KOPT-K1 (cell line): ENCODE measurements around the gene RPS3.
"Not testable (repeated sequence)": the region's sequence is repeated elsewhere in the genome, so short reads cannot be mapped to it uniquely, and the experiment has no call there.

ENCODE experiments used
- H3K27ac ChIP-seq: fragments of 200-600 bp; sonication (generic); 2 replicates; pipeline ENCODE4 v1.5.1; 2016; ENCODE audit warnings: antibody characterized with exemption, mild to moderate bottlenecking, low read depth, low read length; ENCODE audit not compliant: poor library complexity, severe bottlenecking
- H3K36me3 ChIP-seq: fragments of 200-600 bp; sonication (generic); 2 replicates; pipeline ENCODE4 v1.5.1; 2017; ENCODE audit warnings: antibody characterized with exemption, mild to moderate bottlenecking, low read length, moderate library complexity; ENCODE audit not compliant: insufficient read depth
- H3K9me3 ChIP-seq: fragments of 200-600 bp; sonication (generic); 2 replicates; pipeline ENCODE4 v1.5.1; 2017; ENCODE audit warnings: antibody characterized with exemption, low read length, mild to moderate bottlenecking; ENCODE audit not compliant: insufficient read depth, poor library complexity, severe bottlenecking

RPS3 gene

DNA sequence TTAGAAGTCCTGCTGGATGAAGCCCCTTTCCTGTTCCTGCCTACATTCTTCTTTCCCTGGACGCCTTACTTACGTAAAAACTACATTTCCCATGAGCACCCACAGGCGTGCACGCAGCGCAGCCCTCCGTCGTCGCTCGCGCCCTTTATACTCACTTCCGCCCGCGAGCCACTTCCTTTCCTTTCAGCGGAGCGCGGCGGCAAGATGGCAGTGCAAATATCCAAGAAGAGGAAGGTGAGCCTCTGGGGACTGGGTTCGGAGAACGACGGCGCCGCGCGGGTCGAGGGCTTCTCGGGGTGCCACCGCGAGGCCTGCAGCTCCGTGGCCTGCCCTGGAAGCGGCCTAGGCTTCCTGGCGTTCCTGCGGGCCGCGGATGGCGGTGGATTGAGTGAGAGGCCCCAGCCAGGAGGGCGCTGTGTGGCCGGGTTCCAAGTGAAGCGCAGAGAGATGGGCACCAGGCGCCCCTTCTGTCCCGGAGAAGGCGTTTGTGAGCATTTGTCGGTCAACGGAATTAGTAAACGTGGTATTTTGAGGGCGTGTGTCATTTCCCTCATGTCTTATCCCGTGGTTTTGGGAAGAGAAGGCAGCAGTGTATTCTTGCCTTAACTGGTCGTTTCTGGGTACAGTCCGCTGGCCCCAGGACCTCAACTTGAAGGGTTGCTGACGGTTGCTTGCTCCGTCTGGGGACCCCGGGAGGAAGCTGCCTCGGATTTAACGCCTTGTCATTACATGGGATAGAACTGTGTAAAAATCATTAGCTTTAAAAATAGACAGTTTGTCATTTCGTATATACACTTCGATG is at the start of gene RPS3:
RPS3 (plus strand) TSS at position 175 of the 802 bp plus-strand sequence; CDS start at position 205, 30 bp downstream.
- Histone ChIP-seq H3K36me3 (peaks cover 46% of the 10 kb centered on the region), H3K27ac (peak within 1 kb of the TSS; percentile 84), H3K9me3 (no peaks in the 10 kb centered on the region)

DNA sequence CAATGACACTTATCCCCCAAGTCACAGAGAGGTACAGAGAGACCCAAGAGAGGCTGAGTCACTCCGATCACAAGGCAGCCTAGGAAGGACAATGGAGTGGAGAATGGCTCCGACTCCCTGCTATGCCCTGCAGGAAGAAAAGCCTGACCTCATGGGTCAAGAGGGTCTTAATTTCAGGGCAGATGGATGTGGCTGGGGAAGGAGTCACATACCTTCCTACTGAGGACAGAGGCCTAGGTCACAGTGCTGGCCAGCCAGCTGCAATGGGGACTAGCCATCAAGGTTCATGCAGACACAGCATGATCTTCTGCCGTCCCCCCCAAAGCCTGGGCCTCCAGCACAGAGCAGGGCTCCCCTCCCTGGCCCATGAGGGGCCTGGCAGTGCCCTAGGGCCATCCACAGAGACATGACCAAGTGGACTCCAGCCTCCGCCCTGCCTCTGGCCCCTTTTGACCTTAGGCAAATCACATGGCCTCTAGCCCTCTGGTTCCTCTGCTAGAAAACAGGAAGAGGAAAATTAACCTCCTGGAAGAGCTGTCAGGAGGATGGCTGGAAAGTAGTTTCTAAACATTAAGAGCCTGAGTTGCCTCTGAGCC is 49.7 kb upstream of the RPS3 start:
- Histone ChIP-seq H3K9me3 (no peaks in the 10 kb centered on the region), H3K27ac (peak overlapping the region; percentile 21), H3K36me3 (no peaks in the 10 kb centered on the region)

DNA sequence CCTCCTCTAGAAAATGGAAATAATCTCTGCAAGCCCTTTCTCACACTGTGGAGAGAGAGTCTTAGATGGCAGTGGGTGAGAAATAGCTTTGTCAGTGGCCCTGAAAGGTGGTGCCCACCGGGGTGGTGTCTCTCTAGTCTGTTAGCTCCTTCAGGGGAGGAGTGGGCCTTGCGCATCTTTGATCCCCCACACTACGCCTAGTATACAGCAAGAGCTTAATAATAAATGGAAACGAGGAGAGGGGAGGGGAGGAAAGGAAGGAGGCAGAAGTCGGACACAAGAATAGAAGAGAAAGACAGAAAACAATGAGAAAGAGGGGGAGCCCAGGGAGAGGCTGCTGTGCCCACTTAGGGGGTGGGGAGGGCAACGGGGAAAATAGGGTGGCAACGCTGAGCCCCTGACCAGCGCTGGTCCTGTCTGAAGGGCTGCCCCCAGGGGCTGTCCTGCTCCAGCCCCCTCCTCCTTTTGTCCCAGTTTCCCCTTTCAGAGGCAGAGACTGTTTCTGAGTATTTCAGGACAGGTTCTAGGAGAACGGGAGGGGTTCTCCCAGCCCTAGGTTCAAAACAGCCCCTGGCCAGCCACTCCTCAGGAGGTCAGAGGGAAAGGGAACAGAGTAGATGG is 49.1 kb upstream of the RPS3 start:
- H3K9me3 ChIP-seq = no peaks in the 10 kb centered on the region
- H3K27ac ChIP-seq = peak overlapping the region; percentile 77
- H3K36me3 ChIP-seq = no peaks in the 10 kb centered on the region

DNA sequence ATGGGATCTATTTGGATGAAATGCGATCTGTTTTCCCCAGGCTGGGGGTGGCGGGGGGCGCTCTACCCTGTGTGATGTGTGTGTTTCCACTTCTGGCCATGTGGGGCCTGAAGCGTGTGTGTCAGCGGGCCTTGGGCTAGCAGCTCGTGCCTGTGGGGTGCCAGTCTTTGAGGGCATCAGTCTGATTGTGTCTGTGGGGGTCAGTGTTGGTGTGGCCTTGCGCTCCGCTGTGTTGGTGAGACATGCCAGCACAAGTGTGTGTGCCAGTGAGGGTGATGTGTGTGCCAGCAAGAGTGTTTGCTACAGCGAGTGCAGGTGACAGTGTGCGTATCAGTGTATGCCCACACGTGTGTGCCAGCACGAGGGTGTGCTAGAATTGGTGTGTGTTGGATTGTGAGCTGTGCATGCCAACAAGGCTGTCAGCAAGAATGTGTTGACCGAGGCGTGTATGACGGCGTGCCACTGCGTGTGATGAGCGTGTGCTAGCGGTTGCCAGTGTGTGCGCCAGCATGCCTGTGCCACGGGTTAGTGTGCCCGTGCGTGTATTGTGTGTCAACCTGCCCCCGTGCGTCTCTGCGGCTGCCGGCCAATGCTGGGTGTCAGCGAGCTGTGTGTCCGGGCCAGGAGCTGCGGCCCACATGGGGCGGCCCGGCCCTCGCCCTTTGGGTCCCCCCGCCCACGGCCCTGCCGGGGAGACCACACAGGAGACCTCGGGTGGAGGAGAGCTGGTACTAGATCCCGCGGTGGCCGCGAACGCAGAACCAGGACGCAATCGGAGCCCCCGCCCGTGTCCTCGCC is 48.4 kb upstream of the RPS3 start:
- Histone ChIP-seq H3K9me3 (no peaks in the 10 kb centered on the region), H3K27ac (peak overlapping the region; percentile 77), H3K36me3 (no peaks in the 10 kb centered on the region)

DNA sequence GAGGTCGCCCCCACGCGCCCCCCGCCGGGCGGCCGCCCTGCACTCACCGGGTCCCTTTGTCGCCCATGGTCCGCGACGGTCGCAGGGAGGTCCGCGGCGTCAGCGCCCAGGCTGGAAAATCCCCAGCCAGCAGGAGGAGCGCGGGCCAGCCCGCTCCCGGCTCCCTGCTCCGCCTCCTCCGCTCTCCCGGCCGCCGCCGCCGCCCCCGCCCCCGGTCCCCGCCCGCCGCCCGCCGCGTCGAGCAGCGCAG is 47.9 kb upstream of the RPS3 start, which contains the start of gene ARRB1:
ARRB1 (minus strand) TSS at position 121 of the 250 bp plus-strand sequence; CDS start at position 67, 54 bp downstream.
- H3K27ac ChIP-seq = peak within 1 kb of the TSS; percentile 77
- no peaks in the 10 kb centered on the region for H3K36me3 ChIP-seq
- H3K9me3 ChIP-seq = no peaks in the 10 kb centered on the region

DNA sequence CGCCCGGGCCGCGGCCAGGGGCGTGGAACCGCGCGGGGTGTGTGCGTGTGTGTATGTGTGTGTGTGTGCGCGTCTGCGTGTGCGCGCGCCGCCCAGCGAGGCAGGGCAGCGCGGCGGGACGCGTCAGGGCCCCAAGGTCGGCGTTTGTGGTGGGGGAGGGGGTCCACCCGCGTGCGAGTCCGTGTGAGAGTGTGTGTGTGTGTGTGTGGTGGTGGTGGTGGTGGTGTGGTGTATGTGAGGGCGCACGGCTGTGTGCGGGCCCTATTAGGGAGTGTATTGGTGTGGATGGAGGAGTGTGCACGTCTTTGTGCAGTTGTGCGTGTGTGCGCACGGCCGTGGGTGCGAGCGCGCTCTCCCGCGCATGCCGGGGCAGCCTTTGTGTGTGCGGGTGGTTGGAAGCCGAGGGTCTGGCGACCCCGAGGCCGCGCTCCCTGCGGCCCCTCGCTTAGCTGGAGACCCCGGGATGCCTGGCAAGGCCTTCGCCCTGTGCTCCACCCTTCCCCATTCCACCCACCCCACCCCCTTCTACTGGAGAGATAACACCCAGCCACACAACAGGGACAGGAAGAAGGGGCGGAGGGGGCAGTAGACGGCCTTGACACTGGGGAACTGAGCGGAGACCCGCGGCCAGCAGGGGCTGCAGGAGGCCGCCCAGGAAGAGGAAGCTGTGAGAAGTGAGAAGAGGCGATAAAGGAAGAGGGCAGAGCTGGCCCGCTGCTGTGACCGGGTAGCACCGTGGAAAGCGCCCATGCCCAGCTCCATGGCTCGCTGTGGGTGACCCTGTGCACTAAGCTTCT is 47.3 kb upstream of the RPS3 start:
- Histone ChIP-seq H3K27ac (peak overlapping the region; percentile 77), H3K9me3 (no peaks in the 10 kb centered on the region), H3K36me3 (no peaks in the 10 kb centered on the region)

DNA sequence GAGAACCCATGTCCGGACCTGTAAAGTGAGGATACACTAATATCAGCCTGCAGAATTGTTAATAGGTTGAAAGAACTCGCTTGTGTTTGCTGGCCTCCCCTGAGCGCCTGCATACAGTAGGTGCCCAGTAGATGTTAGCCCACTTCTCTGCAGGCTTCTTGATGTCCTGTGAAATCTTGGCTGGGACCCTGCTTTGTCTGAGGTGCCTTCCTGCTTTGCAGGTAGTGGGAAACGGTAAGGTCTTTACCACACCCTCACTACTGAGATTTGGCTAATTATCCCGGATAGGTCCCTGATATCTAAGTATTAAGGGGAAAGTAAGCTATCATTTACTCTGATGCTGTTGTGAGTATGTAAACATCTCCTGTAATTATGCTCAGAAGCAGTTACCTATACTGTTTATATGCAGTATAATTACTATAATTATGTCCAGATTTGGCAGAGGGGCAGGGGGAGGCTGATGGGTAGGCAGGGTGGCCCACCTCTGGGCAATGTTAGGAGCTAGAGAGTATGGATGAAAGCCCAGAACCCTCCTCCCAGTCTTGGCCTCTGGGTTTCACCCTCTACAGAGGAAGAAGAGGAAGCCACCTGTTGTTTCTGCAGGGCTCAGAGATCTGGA is 46.6 kb upstream of the RPS3 start:
- no peaks in the 10 kb centered on the region for H3K9me3 ChIP-seq
- H3K36me3 ChIP-seq = no peaks in the 10 kb centered on the region
- H3K27ac ChIP-seq = peak overlapping the region; percentile 77

DNA sequence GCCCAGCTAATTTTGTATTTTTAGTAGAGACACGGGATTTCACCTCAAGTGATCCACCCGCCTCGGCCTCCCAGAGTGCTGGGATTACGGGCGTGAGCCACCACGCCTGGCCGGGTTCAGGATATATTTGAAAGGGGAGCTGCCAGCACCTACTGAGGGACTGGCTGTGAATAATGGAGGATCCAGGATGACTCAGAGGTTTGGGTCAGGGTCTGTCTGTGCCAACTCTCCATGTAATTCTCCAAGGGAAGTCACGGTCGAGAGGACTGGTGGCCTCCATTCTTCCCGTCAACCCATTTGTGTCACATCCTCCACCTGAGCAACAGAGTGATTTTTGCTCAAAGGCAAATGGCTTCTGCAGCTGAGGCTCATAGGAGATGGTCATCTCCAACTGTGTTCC is 44.3 kb upstream of the RPS3 start:
- Histone ChIP-seq H3K27ac (no peak overlapping the region), H3K36me3 (no peaks in the 10 kb centered on the region), H3K9me3 (no peaks in the 10 kb centered on the region)

DNA sequence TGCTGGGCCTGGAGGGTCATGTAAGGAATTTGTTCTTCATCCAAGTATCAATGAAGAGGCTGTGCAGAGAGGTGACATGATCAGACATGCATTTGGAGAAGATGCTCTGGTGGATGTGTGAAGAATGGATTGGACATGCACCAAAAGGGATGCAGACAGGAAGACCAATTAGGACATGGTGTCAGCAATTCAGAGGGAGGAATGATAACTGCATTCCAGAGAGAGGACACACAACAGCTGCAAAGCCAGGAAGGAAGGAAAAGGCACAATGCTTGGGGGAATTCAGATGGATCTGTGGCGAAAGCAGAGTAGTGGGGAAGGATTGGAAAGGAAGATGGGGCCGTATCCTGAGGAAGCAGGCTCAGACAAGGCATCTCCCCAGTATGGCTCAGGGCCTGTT is 42.7 kb upstream of the RPS3 start:
- Histone ChIP-seq H3K9me3 (no peaks in the 10 kb centered on the region), H3K27ac (no peak overlapping the region), H3K36me3 (no peaks in the 10 kb centered on the region)

DNA sequence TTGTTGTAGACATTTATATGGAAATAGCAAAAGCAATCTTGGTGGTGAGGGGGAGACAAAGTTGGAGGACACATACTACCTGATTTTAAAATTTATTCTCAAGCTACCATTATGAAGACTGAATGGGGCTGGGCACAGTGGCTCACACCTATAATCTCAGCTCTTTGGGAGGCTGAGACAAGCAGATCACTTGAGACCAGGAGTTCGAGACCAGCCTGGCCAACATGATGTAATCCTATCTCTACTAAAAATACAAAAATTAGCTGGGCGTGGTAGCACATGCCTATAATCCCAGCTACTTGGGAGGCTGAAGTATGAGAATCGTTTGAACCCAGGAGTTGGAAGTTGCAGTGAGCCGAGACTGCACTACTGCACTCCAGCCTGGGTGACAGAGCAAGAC is 37.0 kb upstream of the RPS3 start:
- not testable (repeated sequence) for H3K27ac ChIP-seq, H3K36me3 ChIP-seq, H3K9me3 ChIP-seq

DNA sequence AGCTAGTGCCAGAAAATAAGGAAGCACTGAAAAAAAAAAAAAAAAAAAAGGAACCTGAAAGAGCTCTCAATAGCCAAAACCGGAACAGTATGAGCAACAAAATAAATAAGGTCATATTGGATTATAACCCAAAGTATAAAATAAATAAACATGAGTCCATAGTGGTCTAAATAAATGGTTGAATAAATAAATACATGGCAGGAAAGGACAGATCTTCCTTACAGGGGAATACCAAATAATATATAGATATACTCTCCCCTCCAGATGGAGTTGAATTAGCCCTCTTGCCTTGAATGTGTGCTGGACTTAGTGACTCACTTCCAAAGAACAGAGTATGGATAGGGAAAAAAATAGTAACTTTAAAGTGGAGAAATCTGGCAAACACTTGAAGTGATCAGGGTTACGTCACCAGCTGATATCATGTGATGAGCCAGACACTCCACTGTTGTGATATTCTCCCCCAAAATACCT is 33.6 kb upstream of the RPS3 start:
- no peak overlapping the region for H3K27ac ChIP-seq
- peaks cover 17% of the 10 kb centered on the region for H3K9me3 ChIP-seq
- no peaks in the 10 kb centered on the region for H3K36me3 ChIP-seq

DNA sequence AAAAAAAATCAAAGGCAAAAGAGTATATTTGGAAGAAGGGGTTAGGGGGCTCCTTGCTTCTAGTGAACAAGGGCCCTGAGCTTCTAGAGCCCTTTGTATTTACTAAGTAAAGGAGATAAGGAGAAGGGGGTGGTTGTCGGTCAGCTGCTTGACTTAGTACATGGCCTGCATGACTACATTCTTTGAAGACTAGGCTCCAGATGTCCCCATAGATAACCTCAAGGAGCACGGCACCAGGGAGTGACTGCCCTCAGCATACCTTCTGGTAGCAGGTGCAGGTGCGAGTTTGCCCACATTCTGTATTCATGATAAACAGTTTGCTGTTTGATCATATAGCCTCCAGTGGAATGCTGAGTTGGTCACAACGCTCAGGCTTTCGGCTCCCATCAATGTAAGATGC is 32.5 kb upstream of the RPS3 start:
- peaks cover 17% of the 10 kb centered on the region for H3K9me3 ChIP-seq
- H3K36me3 ChIP-seq, H3K27ac ChIP-seq: not testable (repeated sequence)

DNA sequence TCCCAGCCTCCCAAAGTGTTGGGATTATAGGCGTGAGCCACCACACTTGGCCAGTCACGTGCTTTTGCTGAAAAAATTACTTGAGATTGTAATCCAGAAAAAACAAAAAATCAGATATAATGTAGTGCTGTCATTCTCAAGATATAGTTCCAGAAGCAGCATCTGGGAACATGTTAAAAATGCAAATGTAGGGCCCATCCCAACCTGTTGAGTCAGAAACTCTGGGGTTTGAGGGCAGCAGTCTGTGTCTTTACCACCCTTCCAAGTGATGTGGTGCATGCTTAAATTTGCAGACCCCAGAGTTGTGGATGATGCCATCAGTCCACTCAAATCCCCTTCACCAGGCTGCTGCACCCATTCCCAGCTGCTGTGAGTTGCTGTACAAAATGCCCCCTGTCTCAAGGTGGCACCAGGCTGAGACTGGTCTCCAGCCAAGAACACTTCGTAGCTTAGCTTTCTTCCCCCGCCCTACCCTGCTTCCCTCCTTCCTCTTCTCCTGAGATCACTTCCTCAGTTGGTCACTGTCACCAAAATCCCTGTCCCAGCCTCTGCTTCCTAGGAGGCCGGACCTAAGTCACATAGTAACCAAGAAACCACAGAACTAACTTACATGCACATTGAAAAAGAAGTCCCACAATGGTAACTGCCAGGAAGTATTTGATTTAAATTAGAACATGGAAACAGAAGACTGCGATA is 29.6 kb upstream of the RPS3 start:
- Histone ChIP-seq H3K9me3 (peaks cover 17% of the 10 kb centered on the region), H3K36me3 (no peaks in the 10 kb centered on the region)

More for the DNA sequence above, 29.6 kb upstream of the RPS3 start:
- H3K27ac ChIP-seq = peak overlapping the region; percentile 46
